MM.1S (cell line): ENCODE results near the gene SNRNP27.

Experiments
- CTCF ChIP-seq: fragments of 300-600 bp; sonication (generic); IDR thresholded peaks from 2 replicates; pipeline ENCODE4 v1.5.1; 2016; ENCODE audit warnings: antibody characterized with exemption, low read length, mixed read lengths
- EZH2 ChIP-seq: fragments of 300-600 bp; sonication (generic); optimal IDR thresholded peaks from 2 replicates; pipeline ENCODE3; 2017; ENCODE audit warnings: low read depth, mild to moderate bottlenecking, antibody characterized with exemption, low read length, mixed read lengths

DNA sequence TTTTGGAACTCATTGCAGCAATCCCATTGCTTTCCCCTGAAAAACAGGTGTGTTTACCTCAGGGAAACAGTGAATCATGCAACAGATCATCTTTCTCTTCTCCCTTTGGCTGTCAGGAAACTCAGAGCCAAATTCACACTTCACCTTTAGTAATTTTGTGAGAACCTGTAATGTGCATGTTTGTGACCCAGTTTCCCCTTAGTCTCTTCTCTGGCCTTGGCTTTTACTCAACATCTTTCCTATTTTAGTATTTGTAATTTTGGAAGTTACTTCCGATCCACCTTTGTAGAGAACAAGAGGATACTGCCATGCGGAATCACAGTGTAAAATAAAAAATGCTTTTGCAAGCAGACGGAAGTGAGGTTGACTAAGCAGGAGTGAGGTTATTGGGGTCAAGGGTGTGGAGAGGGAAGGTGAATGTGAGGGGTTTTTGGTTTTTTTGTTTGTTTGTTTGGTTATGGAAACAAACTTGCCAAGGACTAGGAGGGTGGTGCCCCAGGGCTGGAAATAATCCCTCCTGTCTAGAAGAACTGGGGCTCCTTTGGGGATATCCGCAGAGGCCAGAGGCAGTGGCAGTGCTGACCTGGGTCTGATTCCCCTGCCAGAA is 53.7 kb downstream of the SNRNP27 start:
- TF ChIP-seq EZH2 (no peak), CTCF (no peak)
